Esophagus muscularis mucosa (tissue), 4 donors: ENCODE results near the gene SHC2. TPM values are rescaled to one million over a fixed set of nuclear protein-coding genes. Genes with fewer than 3 reads are reported as not detected.

ENCODE experiments used
- DNase-seq: peaks from one replicate; pipeline ENCODE4 v3.0.0-alpha.2; 2017; ENCODE audit errors: extremely low spot score
- H3K27ac ChIP-seq, 4 donors: fragments of 200-600 bp; sonication (generic); replicated peaks in 1 of 4; 1 replicate in 3 of 4; 2 replicates in 1 of 4; pipeline ENCODE4 v1.5.1; 2016 to 2019; ENCODE audit warnings: mild to moderate bottlenecking in 1 of 4
- H3K27me3 ChIP-seq, 4 donors: fragments of 200-600 bp; sonication (generic); one replicate each; pipeline versions ENCODE4 v1.5.1 to v1.6.0; 2016 to 2019
- H3K36me3 ChIP-seq, 4 donors: fragments of 200-600 bp; sonication (generic); one replicate each; pipeline ENCODE4 v1.5.1; 2016 to 2019
- H3K4me1 ChIP-seq, 4 donors: fragments of 200-600 bp; sonication (generic); one replicate each; pipeline ENCODE4 v1.5.1; 2016 to 2019
- H3K4me3 ChIP-seq, 4 donors: fragments of 200-600 bp; sonication (generic); 1 replicate in 2 of 4; 2 replicates in 2 of 4; pipeline ENCODE4 v1.5.1; 2016 to 2019; ENCODE audit warnings: mild to moderate bottlenecking in 4 of 4, moderate library complexity in 1 of 4
- H3K9me3 ChIP-seq, 4 donors: fragments of 200-600 bp; sonication (generic); 1 replicate in 3 of 4; 2 replicates in 1 of 4; pipeline ENCODE4 v1.5.1; 2016 to 2019
- EP300 ChIP-seq: sonication (generic); formaldehyde crosslinking; IDR thresholded peaks from one replicate; pipeline ENCODE4 v1.6.1; 2017; ENCODE audit warnings: antibody characterized with exemption
- POLR2A ChIP-seq: fragments of 450-650 bp; IDR thresholded peaks from one replicate; pipeline ENCODE4 v1.6.1; 2017; ENCODE audit warnings: antibody characterized with exemption, moderate library complexity, mild to moderate bottlenecking, low read depth
- POLR2AphosphoS5 ChIP-seq, 2 donors: sonication (generic); formaldehyde crosslinking; IDR thresholded peaks; one replicate each; pipeline ENCODE4 v1.6.1; 2017; ENCODE audit warnings: antibody characterized with exemption in 2 of 2
- WGBS: methylation state at CpG from one replicate; pipeline ENCODE4 v1.1.5; 2018; 5-methylcytosine and 5-hydroxymethylcytosine counted together
- intact Hi-C: fragments of 100-400 bp; cut with DNase I; formaldehyde crosslinking; loops from one replicate; pipeline ENCODE4 v1.15.1; 2023
- total RNA-seq, 4 donors: library from RNA; depleted of rRNA; stranded (reverse); fragments of >200 nt; gene quantifications; one replicate each; pipeline versions ENCODE4 v1.1.0 to v1.2.1, GENCODE V29; 2016
- TF ChIP-seq, protein P1 (sequence below), 3 experiments: fragments of 200-600 bp in 2 of 3; fragments of 450-650 bp in 1 of 3; sonication (generic) in 2 of 3; IDR thresholded peaks; one replicate each; pipeline ENCODE4 v1.5.1; 2017 to 2019; ENCODE audit warnings: antibody characterized with exemption in 3 of 3, mild to moderate bottlenecking in 2 of 3, moderate library complexity in 1 of 3

The SHC2 gene
- total RNA-seq, 4 donors from 2014 or later: 11.2 to 35.6 (median 18.7) TPM

DNA sequence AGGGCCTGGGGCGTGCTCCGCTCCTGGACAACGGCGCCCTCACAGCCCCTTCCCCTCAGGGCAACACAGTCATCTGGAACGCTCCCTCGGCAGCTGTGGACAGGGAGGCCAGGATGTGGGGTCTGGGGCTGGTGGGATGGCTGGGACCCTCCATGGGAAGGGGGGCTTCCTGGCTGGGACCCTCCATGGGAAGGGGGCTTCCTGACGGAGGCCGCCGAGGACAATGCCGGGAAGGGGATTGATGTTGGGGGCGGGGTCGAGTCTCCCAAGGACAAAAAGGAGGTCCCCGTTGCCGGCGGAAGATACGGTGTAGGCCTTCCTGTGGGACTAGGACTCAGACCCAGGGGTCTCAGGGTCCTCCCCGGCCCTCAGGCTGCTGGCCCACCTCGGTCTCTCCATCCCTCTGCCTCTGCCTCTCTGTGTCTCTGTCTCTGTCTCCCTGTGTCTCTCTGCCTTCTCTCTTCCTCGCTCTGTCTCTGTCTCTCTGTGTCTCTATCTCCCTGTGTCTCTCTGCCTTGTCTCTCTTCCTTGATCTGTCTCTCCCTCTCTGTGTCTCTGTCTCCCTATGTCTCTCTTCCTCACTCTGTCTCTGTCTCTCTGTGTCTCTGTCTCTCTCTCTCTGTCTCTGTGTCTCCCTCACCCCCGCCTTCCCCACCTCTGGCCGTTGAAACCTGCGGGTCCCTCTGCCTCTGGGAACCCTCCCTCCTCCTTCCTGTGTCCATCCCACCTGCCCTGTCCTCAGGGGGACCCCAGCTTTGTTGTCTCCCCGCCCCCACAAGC, 32.7 kb upstream of the SHC2 start:
- Histone ChIP-seq H3K4me3 (no peak overlapping the region), H3K4me1 (peaks cover 16 to 42% (median 33%) of the 10 kb centered on the region in 4 donors), H3K27me3 (peaks cover 3 to 41% (median 27%) of the 10 kb centered on the region in 4 donors), H3K36me3 (no peaks in the 10 kb centered on the region), H3K9me3 (no peaks in the 10 kb centered on the region), H3K27ac (no peak overlapping the region)
- WGBS: 68% methylated on average over 23 of the region's 23 CpGs
- no peak for DNase-seq
- intact Hi-C loops: no loop called here
- TF ChIP-seq POLR2A (no peak), POLR2AphosphoS5 (IDR thresholded peaks at IDR 0.05) (no peak), EP300 (no peak)
- TF ChIP-seq, protein P1, sequence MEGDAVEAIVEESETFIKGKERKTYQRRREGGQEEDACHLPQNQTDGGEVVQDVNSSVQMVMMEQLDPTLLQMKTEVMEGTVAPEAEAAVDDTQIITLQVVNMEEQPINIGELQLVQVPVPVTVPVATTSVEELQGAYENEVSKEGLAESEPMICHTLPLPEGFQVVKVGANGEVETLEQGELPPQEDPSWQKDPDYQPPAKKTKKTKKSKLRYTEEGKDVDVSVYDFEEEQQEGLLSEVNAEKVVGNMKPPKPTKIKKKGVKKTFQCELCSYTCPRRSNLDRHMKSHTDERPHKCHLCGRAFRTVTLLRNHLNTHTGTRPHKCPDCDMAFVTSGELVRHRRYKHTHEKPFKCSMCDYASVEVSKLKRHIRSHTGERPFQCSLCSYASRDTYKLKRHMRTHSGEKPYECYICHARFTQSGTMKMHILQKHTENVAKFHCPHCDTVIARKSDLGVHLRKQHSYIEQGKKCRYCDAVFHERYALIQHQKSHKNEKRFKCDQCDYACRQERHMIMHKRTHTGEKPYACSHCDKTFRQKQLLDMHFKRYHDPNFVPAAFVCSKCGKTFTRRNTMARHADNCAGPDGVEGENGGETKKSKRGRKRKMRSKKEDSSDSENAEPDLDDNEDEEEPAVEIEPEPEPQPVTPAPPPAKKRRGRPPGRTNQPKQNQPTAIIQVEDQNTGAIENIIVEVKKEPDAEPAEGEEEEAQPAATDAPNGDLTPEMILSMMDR (IDR thresholded peaks at IDR 0.05): no peak

GRCh38 chr19:492091-492531, 31.3 kb upstream of the SHC2 start:
- intact Hi-C loops: no loop called here
- Histone ChIP-seq H3K27me3 (peaks cover 0 to 27% (median 13%) of the 10 kb centered on the region in 4 donors), H3K4me1 (peaks cover 8 to 35% (median 28%) of the 10 kb centered on the region in 4 donors), H3K36me3 (no peaks in the 10 kb centered on the region), H3K4me3 (no peak overlapping the region), H3K27ac (no peak overlapping the region), H3K9me3 (no peaks in the 10 kb centered on the region)
- 79% methylated on average over 9 of the region's 19 CpGs for WGBS
- DNase-seq: no peak
- no peak for TF ChIP-seq POLR2AphosphoS5 (IDR thresholded peaks at IDR 0.05)

DNA sequence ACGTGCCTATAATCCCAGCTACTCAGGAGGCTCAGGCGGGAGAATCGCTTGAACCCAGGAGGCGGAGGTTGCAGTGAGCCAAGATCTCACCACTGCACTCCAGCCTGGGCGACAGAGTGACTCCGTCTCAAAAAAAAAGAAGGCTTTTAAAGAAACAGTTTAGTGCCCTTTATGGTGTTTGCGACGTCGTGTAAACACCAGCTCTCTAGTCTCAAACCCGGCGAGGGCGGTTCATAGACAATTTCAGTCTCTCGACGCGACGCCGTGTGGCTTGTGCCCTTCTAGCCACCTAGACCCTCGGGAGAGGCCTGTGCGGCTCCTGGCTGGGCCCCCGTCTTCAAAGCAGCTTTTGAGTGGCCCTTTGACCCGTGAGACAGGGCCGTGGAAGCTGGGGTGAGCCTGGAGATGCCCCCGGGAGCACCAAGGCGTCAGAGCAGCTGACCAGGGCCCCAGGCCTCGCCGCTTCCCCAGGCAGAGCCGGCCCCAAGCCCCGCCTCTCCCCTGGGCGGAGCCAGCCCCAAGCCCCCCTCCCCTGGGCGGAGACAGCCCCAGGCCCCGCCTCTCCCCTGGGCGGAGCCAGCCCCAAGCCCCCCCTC, 30.4 kb upstream of the SHC2 start:
- TF ChIP-seq POLR2AphosphoS5 (IDR thresholded peaks at IDR 0.05) (no peak), EP300 (no peak), POLR2A (no peak)
- TF ChIP-seq, protein P1 (IDR thresholded peaks at IDR 0.05): no peak

GRCh38 chr19:489418-490196, 28.8 kb upstream of the SHC2 start:
- WGBS: 61% methylated on average over 19 of the region's 61 CpGs
- peaks cover 0 to 29% (median 0%) of the 10 kb centered on the region in 4 donors for H3K27me3 ChIP-seq
- DNase-seq: no peak
- H3K27ac ChIP-seq: peak overlapping the region; percentile 88 to 97 (median 92)
- intact Hi-C loops: loop anchor here (10.0 kb wide), 1 partner anchor 105 kb away; no protein-coding TSS in a partner anchor
- no peaks in the 10 kb centered on the region for H3K9me3 ChIP-seq
- TF ChIP-seq POLR2AphosphoS5 (IDR thresholded peaks at IDR 0.05) (no peak), EP300 (no peak), POLR2A (no peak)
- TF ChIP-seq, protein P1 (IDR thresholded peaks at IDR 0.05): no peak
- H3K36me3 ChIP-seq: no peaks in the 10 kb centered on the region
- peaks cover 11 to 30% (median 28%) of the 10 kb centered on the region in 4 donors for H3K4me1 ChIP-seq
- H3K4me3 ChIP-seq: peak overlapping the region; percentile 90 to 97 (median 94)

More for the DNA sequence above, 30.4 kb upstream of the SHC2 start:
- 80% methylated on average over 20 of the region's 32 CpGs for WGBS
- no peak overlapping the region for H3K4me3 ChIP-seq
- H3K4me1 ChIP-seq: peaks cover 8 to 37% (median 28%) of the 10 kb centered on the region in 4 donors
- no peak for DNase-seq
- H3K9me3 ChIP-seq: no peaks in the 10 kb centered on the region
- peaks cover 0 to 29% (median 11%) of the 10 kb centered on the region in 4 donors for H3K27me3 ChIP-seq
- intact Hi-C loops: no loop called here
- no peaks in the 10 kb centered on the region for H3K36me3 ChIP-seq
- H3K27ac ChIP-seq: no peak overlapping the region
